Myocyte (in vitro differentiated cells): ENCODE measurements around the gene ZNF26. TPM values are rescaled to one million over a fixed set of nuclear protein-coding genes. Genes with fewer than 3 reads are reported as not detected.
A peak's percentile ranks its signal among the peaks of the same experiment; 100 is the strongest.
"Not testable (repeated sequence)": the region's sequence is repeated elsewhere in the genome, so short reads cannot be mapped to it uniquely, and the experiment has no call there.

ENCODE experiments used
- DNase-seq: peaks from one replicate; pipeline ENCODE4 v3.0.0-alpha.2; 2012; ENCODE audit warnings: low read depth
- polyA plus RNA-seq: library from polyadenylated mRNA; unstranded; fragments of >200 nt; gene quantifications from one replicate; pipeline ENCODE4 v1.2.1, GENCODE V29; 2012; ENCODE audit warnings: missing spikeins
- total RNA-seq: library from RNA; depleted of rRNA; stranded (reverse); fragments of >200 nt; gene quantifications from 2 replicates; pipeline ENCODE4 v1.2.3, GENCODE V29; 2014

ZNF26 gene
- 9.6 and 11.2 TPM in 2 replicates for total RNA-seq
- 3.7 TPM for polyA plus RNA-seq

- peak; percentile 96 for DNase-seq
Observed at GRCh38 chr12:132986001-132986884, at the start of gene ZNF26. Gene ZNF26 (plus strand): TSS chr12:132986367. CDS start chr12:132986841, 474 bp downstream.

GRCh38 chr12:132936921-132937320, 49.2 kb upstream of the ZNF26 start:
- DNase-seq = not testable (repeated sequence)

GRCh38 chr12:132937476-132937875, 48.7 kb upstream of the ZNF26 start:
- no peak for DNase-seq

GRCh38 chr12:132938807-132939206, 47.4 kb upstream of the ZNF26 start:
- DNase-seq = not testable (repeated sequence)

- no peak for DNase-seq
Observed at GRCh38 chr12:132940071-132940719, 46.0 kb upstream of the ZNF26 start.

- no peak for DNase-seq
Observed at GRCh38 chr12:132941336-132941954, 44.7 kb upstream of the ZNF26 start.

GRCh38 chr12:132942611-132943010, 43.6 kb upstream of the ZNF26 start:
- no peak for DNase-seq

- DNase-seq = no peak
Observed at GRCh38 chr12:132945806-132946205, 40.4 kb upstream of the ZNF26 start.

GRCh38 chr12:132946246-132946820, 39.8 kb upstream of the ZNF26 start:
- no peak for DNase-seq

GRCh38 chr12:132948146-132949066, 37.8 kb upstream of the ZNF26 start:
- no peak for DNase-seq

GRCh38 chr12:132949936-132950837, 36.0 kb upstream of the ZNF26 start:
- no peak for DNase-seq

GRCh38 chr12:132950844-132951535, 35.2 kb upstream of the ZNF26 start:
- no peak for DNase-seq

GRCh38 chr12:132951649-132952048, 34.5 kb upstream of the ZNF26 start:
- DNase-seq = no peak

- no peak for DNase-seq
Observed at GRCh38 chr12:132952371-132953162, 33.6 kb upstream of the ZNF26 start.

- no peak for DNase-seq
Observed at GRCh38 chr12:132953163-132953425, 33.1 kb upstream of the ZNF26 start.

GRCh38 chr12:132953771-132954170, 32.4 kb upstream of the ZNF26 start:
- no peak for DNase-seq

GRCh38 chr12:132954471-132955048, 31.6 kb upstream of the ZNF26 start:
- DNase-seq = no peak
